ENCODE data around the gene CEACAM19.

The CEACAM19 gene

DNA sequence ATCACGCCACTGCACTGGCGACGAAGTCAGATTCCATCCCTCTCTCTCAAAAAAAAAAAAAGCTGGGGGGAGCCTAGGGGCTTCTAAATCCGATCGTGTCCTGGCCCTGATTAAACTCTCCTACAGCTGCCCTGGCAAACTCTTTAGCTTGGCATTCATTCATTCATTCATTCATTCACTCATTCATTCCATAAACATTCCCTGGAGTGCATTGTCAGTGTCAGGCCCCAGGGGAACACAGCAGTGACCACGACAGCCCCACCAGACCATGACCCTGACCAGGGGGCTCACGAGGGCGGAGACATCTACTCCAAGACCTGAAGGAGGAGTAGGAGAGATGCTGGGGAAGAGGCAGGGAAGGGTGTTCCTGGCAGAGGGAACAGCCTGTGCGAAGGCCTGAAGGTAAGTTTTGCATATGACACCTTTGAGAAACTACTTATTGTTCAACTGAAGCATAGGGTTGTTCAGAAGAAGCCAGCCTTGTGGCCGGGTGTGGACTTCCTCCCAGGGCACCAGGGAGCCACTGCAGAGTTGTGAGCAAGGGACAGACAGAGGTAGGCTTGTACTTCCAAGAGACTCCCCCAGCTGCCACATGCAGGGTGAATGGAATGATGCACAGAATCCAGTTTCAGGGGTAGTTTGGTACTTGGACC is 52.1 kb downstream of the CEACAM19 start:
- DNase-seq (ENCODE audit: low read depth), result no peak

GRCh38 chr19:44723952-44724319 is 52.7 kb downstream of the CEACAM19 start:
- DNase-seq (ENCODE audit: low read depth), result peak; percentile 71

DNA sequence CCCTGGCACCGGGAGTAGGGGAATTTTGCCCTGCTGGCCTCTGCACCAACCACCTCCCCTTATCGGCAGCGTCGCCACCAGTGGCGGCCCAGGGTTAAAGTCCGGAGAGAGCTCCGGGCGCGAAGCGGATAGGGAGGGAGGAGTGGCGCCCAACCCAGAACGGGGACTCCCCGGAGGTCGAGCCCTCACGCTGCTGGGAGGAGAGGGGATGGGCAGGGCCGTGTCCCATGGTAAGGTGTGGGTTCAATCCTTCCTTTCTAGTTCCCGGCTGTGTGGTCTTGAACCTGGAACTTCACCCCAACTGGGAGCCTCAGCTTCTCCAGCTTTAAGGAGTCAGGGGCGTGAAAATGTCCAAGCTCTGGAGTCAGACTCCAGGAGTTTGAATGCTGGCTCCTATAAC is 54.0 kb downstream of the CEACAM19 start:
- DNase-seq (ENCODE audit: low read depth), result no peak

- DNase-seq (ENCODE audit: low read depth), result no peak
Observed at GRCh38 chr19:44725684-44726083, 54.4 kb downstream of the CEACAM19 start.

DNA sequence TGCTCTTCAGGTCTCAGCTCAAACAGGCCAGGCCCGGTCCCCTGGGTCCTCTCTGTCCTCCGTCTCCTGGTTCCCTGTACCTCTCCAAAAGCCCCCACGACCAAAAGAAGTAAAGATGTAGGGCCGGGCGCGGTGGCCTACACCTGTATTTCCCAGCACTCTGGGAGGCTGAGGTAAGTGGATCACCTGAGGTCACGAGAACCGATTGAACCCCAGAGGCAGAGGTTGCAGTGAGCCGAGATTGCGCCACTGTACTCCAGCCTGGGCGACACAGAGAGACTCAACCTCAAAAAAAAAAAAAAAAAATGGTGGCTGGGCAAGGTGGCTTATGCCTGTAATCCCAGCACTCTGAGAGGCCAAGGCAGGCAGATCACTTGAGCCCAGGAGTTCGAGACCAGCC is 55.2 kb downstream of the CEACAM19 start:
- DNase-seq (ENCODE audit: low read depth), result no peak

DNA sequence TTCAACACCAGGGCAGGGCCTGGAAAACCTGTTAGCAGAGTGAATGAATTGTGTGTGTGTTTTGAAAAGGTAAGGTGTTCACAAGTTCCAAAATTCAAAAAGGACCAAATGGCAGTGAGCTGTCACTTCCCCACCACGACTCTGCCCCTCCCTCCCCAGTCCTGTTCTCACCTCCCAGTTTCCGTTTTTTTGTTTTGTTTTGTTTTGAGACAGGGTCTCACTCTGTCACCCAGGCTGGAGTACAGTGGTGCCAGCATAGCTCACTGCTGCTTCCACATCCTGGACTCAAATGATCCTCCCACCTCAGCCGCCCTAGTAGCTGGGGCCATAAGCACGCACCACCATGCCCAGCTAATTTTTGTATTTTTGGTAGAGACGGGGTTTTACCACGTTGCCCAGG is 56.9 kb downstream of the CEACAM19 start:
- DNase-seq (ENCODE audit: low read depth), result no peak

DNA sequence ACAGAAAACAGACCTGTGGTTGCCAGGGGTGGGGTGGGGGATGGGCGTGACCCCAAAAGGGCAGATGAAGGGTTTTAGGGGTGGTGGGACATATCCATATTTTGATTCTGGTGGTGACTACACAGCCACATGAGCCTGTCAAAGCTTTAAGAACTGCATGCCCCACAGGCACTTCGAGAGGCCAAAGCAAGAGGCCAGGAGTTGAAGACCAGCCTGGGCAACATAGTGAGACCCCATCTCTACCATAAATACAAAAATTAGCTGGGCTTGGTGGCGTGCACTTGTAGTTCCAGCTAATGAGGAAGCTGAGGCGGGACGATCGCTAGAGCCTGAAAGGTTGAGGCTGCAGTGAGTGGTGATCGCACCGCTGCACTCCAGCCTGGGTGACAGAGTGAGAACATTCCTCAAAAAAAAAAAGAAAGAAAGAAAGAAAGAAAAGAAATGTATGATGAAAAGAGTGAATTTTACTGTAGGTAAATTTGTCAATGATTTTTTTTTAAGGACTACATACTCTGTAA is 58.3 kb downstream of the CEACAM19 start:
- DNase-seq (ENCODE audit: low read depth), result no peak

DNA sequence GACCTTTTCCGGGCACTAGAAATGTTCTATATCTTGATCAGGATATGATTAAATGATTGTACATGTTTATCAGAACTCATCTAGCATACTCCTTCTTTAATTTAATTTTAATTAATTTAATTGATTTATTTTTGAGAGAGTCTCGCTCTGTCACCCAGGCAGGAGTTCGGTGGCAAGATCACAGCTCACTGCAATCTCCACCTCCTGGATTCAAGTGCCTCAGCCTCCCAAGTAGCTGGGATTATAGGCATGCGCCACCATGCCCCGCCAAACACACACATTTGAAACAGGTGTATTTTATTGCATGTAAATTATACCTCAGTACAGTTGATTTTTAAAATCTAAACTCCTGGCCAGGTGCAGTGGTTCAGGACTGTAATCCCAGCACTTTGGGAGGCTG is 59.8 kb downstream of the CEACAM19 start:
- no peak for DNase-seq (ENCODE audit: low read depth)

DNA sequence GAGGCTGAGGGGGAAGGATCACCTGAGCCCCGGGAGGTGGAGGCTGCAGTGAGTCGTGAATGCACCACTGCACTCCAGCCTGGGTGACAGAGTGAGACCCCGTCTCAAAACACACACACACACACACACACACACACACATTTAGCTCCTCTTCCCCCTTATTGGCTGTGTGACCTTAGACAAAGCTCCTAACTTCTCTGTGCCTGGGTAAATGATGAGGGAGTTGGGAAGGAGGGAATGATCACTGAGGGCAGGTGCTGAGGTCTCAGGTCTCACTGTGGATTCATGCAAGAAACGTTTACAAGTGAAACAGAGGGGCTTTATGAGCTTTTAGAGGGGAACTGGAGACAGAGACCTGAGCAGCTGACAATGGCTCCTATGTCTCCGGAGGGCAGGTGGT is 60.3 kb downstream of the CEACAM19 start:
- DNase-seq (ENCODE audit: low read depth), result no peak

DNA sequence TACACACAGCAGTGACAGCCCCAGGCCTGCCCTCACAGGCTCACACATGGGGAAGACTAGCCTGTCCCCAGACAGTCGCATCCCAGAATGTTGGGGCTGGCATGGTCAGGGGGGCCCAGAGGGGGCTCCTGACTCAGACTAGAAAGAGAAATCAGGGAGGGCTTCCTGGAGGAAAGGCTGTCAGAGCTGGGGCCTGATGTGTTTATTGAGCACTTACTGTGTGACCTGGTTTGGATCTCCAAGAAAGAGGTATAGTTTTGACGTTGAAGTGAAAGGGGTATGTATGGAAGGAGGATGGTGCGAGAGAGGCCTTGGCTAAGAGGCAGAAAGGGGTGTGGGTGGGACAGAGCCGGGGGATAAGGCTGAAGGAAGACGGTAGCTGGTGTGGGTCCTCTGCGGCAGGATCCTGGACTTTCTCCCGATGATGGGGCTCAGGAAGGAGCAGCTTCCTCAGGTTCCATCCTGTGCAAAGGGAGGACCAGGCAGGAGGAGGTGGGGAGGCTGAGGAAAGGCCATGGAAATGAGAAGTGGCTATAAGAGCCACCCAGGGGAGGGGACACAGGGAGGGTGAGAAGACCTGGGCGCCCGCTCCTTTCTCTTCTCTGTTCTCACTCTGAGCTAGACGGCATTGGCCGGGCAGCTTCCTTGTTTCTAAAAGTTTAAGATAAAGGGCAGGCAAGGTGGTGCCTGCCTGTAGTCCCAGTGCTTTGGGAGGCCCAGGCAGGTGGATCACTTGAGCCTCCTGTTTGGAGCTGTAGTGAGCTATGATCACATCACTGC is 61.1 kb downstream of the CEACAM19 start:
- DNase-seq (ENCODE audit: low read depth), result no peak

Data from iris pigment epithelial cell (primary cell).